GM12892 (cell line): ENCODE data around the gene DRAXIN.

Experiments used
- POLR2A ChIP-seq: IDR thresholded peaks from 2 replicates; pipeline ENCODE4 v1.6.1; 2011; ENCODE audit warnings: low read depth, low read length, control low read depth
- POLR2AphosphoS5 ChIP-seq: IDR thresholded peaks from 2 replicates; pipeline ENCODE4 v1.6.1; 2011; ENCODE audit warnings: low read depth, low read length, control low read depth
- TAF1 ChIP-seq: IDR thresholded peaks from 2 replicates; pipeline ENCODE4 v1.6.1; 2011; ENCODE audit warnings: low read depth, mild to moderate bottlenecking, control low read depth, low read length, borderline replicate concordance

- no peak for TF ChIP-seq POLR2AphosphoS5
- no peak for TF ChIP-seq POLR2A
- no peak for TF ChIP-seq TAF1
Observed at GRCh38 chr1:11751087-11751486, 59.6 kb downstream of the DRAXIN start.
